GM21360 (cell line): ENCODE data around the gene PVALEF.

ENCODE experiments used
- ATAC-seq: cut with Tn5 transposase; IDR thresholded peaks from one replicate; pipeline ENCODE4 v1.9.1; 2021; ENCODE audit warnings: mild to moderate bottlenecking, moderate library complexity; ENCODE audit not compliant: unreplicated experiment

Gene PVALEF

DNA sequence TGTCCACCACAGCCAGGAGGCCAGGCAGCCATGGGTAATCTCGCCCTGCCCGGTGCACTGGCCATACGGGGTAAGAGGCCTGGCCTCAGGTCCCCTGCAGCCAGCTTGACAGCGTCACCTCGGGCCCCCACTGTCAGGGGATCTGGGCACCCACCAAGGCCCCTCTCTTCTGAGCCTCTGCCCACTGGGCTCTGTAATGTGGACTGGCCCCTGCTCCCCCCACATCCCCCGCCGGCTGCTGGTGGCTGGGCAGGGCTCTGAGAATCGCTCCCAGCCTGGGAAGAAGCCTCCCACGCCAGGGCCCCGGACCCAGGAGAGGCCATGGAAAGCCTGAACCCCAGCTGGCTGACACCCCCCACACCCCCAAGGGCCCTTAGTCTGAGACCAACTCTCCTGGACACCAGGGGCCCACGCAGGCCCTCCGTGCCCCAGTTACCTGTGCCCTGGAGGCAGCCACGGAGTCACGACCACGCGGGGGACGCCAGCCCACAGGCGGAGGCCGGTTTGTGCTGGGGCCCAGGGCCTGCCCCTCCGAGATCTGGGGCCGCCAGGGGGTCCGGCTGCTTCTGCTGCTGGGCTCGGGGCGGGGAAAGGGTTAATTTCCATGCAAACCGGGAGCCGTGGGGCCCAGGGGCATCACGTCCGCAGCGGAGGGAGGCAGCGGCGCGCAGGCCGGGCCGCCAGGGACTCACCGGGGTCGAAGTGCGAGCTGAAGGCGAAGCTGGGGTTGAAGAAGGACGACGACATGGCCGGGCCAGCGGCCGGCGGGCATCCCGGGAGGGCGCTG, at the start of gene PVALEF:
Gene PVALEF (plus strand): TSS at position 262 of the 787 bp plus-strand sequence. CDS start 15,720 bp downstream, outside the sequence.
- ATAC-seq: no peak

DNA sequence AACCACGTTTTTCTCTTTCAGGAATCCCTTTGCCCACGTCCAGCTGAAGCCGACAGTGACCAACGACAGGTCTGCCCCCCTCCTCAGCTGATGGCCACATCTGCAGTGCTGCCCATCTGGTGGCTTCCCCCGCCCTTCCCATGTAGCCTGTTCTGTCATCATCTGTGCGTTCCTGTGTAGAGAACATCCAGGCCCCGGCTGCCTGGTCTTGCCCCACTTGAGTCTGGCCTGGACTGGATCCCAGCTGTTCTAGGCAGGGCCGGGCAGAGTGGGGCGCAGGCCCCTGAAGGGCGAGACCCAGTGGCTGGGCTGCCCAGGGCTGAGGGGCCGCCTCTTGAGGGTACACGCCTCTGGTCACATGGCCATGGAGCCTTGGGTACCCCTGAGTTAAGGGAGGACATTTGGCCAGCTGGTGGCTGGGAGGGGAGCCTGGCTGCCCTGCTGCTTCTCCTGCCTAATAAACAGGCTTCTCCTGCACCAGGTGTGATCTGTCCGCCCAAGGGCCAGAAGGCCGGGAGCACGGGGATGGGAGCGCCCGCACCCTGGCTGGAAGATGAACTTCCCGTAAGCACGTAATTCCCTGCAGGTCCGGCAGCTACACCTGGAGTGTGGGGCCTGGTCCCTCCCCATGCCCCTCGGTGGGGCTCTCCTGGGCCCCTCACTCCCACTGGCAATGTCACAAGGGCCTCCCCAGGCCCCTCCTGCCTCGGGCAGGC, 49.4 kb upstream of the PVALEF start:
- ATAC-seq: no peak

DNA sequence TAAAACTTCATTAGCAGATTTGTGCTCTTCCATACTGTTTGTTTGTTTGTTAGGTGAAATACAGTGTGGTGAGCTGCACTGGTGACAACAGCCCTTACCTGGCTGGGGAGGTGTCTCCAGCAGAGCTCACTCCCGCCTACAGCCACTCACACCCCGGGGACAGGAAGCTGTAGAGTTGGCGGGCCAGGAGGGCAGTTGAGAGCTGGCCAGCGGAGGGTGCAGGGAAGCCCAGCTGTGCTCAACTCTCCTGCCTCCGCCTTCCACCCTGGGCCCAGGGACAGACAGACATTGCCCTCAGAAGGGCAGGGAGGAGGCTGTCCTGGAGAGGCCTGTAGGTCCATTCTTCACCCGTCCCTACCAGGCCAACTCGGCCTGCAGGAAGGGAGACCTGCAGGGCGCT, 48.6 kb upstream of the PVALEF start:
- no peak for ATAC-seq

DNA sequence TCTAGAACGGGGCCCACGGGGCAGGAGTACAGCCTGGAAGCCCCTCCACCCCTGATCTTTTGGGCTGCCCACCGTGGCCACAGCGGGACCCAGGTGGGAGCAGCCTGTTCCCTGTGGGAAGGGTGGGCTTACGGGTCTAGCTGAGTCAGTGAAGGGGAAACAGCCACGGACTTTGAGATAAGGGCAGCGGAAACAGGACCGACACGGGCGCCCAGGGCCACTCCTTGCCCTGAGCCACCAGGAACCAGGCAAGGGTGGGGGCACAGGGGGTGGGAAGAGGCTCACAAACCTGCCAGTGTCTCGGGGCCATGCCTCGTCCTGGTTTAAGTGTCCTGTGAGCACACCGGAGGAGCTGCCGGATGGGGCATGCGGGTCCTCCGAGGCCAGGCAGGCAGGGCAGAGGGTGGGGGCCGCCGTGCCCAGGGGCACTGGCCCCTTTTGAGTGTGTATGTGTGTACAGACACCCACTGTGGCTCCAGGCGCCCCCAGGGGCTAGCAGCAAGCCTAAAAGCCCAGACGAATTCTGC, 47.6 kb upstream of the PVALEF start:
- no peak for ATAC-seq

DNA sequence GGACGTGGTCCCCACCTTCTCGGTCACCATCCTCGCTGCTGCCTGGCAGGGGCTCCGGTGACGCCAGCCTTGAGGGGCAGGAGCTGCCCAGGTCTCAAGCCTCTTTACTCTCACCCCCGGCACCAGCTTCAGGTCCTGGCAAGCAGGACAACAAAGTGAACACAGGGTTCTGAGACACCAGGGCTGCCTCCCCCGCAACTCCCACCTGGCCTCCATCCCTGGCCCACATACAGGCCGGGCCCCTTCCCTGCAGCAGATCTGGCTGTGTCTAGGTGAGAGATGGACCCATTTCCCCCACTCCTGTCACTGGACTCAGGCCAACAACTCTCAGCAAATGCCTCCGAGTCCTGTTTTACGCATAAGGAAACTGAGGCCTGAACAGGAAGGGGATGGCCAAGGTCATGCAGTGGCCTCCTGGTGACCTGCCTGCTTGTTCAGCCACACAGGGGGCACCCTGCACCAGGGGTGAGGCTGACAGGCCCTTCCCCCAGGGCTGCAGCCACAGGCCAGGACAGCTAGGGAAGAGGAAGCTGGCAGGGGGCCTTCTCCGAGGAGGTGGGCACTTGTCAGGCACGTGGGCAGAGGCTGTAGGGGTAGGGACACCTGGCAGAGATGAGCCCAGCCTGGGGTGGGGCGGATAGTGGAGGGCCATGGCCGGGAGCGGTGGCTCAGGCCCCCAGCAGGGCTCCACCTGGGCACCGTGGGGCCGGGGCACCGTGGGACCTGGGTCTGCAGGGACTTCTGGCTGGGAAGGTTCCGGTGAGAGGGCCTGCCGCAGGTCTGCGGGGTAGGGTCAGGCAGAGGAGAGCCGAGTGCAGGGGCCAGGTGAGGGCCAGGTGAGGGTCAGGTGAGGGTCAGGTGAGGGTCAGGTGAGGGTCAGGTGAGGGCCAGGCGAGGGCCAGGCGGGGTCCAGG, 46.7 kb upstream of the PVALEF start:
- ATAC-seq: no peak

DNA sequence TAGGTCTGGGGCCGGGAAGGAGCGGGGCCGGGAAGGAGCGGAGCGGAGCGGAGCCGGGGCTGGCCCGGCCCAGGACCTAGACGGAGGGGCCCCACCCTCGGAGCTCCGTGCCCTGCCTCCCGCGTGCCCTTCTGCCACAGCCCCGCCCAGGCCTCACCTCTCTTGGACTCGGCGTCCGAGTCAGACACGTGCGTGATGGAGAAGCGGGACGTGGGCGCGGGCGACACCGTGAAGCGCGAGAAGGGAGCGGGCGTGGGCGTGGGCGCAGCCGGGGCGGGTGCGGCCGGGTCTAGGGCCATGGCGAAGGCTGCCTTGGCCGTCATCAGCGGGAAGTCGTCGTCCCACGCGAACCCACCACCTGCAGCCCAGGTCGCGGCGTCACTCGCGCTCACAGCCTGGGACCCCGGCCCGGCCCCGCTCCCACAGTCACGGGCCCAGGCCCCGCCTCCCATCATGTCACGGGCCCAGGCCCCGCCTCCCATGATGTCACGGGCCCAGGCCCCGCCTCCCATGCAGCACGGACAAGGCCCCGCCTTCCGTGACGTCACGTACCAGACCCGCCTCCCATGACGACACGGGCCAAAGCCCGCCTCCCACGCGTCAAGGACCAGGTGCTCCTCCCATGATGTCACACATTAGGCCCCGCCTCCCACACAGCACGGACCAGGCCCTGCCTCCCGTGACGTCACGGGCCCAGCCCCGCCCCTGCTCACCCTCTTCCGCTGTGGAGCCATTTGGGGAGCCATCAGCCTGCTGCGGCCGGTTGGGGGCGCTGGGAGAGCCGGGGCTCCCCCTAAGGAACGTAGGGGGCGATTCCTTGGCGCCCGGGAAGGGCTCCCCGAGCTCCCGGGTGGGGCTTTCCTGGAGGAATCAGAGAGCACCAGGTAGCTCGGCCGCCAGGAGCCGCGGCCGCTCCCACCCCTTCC, 45.8 kb upstream of the PVALEF start:
- no peak for ATAC-seq

DNA sequence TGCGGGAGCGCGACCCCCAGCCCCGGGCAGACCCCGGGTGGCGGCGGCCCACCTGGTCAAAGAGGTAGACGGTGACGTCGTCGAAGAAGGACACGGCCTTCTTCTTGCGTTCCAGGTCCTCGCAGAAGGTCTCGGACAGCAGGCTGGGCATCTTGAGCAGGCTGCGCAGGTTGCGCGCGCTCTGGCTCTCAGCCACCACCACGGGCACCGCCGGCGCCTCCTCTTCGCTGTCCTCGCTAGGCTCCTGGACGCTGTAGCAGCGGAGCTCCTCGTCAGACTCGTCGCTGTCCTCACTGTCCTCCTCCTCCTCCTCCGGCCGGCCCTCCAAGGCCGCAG, 45.2 kb upstream of the PVALEF start:
- ATAC-seq: no peak

DNA sequence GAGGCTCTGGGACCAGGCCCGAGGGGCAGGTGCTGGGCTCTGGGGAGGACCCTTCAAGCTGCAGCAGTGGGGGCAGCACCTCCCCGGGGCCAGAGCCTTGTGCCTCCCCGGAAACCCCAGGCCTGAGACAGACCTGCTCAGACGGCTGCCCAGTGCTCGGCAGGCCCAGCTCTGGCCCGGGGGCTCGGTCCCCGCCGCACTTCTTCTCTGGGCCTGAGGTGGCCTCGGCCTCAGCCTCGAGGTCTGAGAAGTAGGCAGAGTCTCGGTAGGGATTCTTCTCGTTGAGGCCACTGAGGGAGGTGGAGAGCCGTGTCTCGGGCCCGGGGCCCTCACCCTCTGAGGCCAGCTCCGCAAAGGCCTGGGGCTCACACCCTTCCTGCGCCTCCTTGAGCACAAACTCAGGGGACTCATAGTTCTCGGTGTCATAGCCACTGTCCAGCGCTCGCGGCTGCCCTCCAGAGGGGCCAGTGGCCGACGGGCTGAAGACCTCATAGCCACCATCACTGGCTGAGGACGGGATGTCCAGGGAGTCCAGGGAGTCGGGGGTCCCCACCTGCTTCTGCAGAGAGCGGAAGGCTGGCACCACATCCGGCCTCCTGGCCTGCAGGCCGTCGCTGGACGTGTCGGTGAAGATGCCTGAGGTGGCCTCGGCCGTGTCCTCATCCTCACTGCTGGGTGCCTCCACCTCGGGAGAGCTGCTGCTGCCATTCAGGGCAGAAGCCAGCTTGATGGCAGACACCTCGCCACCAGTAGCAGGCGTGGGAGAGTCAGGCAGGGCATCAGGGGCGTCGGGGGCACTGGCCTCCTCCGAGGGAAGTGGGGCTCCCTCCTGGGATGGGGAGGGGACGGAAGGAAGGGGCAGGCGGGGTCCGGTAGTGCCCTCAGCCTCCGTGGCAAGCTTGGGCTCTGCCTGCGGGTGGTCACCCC, 44.3 kb upstream of the PVALEF start:
- no peak for ATAC-seq

DNA sequence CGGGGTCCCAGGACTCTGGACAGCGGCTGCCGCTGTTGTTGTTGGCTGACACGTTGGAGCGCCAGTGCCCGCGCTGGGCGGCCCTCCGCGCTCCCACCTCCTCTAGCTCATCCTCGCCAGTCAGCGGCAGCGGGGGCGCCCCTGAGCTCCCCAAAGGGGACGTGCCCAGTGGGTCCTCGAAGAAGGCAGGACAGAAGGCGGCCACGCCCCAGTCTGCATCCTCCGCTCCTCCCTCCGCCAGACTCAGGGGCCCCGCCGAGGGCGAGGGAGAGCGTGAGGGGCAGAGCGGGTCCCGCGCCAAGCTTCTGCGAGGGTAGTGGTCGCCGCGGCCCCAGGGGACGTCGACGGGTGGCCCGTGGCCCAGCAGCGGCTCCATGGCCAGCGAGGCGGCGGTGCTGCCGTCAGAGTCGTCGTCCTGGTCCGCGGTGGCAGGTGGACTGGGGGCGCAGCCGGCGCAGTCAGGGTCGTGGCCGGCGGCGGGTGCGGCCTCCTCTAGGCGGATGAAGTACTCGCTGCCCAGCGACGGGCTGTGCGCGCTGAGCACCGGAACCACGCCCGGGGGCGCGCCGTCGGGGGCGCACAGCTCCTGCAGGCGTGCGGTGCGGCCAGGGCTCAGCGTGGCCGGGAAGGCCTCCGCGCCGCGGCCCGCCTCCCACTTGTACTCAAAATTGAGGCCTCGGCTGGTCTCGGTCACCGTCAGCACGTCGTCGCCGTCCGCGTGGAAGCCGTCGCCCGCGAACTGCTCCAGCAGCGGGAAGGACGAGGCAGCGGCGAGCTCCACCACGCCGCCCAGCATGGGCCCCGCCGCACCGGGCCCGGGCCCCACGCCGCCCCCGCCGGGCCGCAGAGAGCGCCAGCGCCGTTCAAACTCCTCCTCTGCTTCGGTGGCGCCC, 43.2 kb upstream of the PVALEF start:
- ATAC-seq: no peak

DNA sequence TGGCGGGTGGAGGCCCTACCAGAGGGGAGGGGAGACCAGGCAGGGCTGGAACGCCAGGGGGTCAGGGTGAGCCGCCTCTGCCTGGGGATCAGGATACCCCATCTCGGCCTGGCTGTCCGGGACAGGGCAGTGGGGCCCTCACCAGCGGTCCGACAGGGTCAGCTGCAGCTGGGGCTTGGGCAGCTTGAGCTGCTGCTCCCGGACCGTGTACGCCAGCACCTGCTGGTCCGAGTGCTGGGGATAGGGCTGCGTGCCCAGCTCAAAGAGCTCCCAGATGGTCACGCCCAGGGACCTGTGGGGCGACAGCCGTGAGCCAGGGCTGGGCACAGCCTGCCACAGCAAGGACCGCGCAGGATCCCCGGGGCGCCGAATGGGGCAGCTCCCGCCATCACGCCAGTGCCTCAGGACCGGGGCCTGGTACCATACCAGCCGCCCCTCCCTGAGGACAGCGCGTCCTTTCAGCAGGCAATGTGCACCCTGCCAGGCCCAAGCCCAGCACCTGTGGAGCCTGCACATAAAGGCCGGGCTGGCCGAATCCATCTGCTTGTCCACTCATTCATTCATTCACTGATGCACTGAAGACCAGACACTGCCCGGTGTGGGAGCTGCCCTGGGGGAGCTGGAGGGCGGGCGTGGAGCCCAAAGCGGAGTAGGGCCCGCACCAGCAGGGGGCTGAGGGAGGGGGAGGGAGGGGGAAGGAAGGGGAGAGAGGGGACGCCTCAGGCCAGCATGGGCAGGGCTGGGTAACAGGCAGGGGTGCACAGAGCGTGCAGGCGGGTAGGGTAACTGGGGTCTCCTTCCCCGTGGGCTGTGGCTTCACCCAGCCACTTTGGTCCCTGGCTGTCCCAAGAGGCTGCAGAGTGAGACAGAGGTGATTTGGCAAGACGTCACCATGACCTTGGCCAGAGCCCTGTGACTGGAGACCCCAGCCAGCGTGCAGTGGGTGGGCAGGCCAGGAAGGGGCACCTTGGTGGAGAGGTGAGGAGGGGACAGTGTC, 42.0 kb upstream of the PVALEF start:
- ATAC-seq: no peak

DNA sequence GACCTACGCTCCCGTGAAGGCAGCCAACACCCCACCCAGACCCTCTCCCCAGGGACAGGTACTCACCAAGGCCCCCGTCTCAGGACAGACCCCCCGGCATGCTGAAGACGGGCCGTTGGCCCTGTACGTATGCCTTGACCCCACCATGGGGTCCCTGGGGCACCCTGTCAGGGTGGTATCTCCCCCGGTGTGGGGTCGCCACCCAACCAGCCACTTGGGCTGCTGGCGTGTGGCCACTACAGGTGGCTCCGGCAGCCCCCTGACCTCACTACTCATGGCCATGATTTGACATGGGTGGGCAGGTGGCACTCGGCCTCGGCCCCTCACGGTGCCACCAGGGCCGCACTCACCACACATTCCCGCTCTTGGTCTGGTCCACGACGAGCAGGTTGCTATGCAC, 40.9 kb upstream of the PVALEF start:
- ATAC-seq: no peak

DNA sequence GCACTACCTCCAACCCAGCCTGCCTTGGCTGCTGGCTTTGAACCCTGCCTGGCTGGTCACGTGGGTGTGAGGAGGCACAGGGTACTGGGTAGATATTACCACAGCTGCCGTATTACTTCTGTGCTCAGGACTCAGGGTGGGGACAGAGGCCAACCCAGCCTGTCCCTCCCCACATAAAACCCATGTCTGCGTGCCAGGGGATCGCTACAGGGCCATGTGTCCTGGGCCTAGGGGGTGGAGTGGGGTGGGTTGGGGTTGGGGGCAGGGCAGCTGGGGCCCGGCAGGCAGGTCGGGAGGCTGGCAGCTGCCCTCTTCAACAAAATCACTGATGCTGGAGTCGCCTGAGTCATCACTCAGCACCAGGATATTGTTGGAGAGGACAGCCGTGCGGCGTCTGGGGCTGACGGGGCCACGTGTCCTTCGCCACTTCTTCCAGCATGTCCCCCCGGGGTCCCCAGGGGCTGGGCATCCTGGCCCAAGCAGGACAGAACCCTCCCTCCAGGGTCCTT, 39.7 kb upstream of the PVALEF start:
- no peak for ATAC-seq

DNA sequence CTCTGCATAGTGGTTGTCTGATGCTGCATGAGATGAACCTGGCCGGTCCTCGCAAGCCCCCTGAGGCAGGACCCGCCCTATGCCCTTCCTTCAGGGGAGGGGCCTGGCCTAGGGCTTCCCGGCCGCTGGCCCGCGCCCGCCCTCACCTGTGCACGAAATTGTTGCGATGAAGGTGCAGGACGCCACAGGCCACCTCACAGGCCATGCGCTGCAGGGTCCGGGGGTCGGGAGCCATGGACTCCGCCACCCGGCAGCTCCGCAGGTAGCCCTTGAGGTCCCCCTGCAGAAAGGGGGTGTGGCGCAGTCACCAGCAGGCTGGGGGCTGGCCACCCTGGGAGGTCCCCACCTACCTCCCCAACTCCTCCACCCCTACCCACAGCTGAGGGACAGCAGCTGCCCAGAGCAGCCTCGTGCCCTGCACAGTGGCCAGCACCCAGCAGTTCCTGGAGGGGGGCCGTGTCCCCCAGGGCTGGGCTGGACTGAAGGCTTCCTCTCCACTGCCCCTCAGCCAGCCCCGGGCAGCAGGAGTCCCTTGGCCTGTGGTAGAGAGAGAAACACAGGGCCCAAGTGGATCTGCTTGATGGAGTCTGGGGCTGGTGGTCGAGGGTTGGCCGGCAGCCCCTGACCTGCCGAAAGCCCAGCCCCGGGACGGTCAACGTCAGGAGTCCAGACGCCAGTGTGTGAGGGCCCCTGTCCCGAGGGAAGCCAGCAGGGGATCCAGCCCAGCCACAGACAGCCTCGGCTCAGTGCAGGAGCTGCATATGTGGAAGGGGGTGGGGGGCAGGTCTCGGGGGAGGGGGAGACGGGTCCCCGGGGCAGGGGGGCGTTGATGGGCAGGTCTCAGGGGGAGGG, 38.8 kb upstream of the PVALEF start:
- no peak for ATAC-seq

DNA sequence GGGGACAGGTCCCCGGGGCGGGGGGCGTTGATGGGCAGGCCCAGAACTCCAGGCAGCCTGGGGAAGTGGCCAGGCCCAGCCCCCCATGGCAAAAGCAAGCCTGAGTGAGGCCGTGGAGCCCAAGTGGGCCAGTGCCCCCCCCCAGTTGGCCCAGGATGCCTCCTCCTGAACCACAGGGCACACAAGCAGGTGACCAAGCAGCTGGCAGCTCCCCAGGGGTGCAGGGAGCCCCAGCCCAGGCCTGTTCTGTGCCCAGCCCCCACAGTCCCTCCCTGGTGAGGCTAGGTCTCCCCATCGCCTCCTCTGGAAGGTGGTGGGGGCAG, 38.2 kb upstream of the PVALEF start:
- no peak for ATAC-seq

DNA sequence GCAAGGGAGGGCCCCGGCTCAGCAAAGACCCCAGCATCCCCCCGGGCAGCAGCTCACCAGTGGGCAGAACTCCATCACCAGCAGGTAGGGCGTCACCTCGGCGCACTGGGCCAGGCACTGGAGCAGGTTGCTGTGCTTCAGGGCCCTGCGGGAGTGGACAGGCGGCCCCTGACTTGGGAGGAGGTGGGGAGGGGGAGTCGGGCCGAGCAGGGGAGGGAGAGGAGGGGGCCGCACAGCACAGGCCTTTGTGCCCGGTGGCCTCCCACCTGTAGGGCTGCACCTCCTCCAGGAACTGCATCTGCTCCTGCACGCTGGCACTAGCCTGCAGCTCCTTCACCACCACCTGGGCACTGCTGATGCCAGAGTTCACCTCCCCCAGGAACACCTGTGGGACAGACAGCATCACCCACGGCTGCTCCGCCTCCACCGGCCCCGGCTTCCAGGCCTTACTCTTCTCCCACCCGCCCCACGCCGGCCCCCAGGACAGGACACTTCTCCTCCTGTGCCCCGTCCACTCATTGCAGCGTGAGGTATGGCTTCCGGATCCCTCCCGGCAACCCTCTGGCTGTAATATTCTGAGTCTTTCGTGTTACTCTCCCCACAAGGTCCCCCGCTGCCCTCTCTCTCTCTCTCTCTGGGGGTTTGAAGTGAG, 37.7 kb upstream of the PVALEF start:
- no peak for ATAC-seq
